SK-N-SH (cell line): ENCODE results near the gene CCDC71.

ENCODE experiments used
- EP300 ChIP-seq, 2 experiments: IDR thresholded peaks; 2 replicates each; pipeline versions ENCODE4 v1.4.0 to v1.6.1; 2012; ENCODE audit warnings: borderline replicate concordance in 1 of 2, low read depth in 1 of 2, low read length in 1 of 2
- EZH2phosphoT487 ChIP-seq: fragments of 200-600 bp; sonication (generic); IDR thresholded peaks from 2 replicates; pipeline ENCODE4 v1.6.1; 2017; ENCODE audit warnings: low read depth, mixed run types, mild to moderate bottlenecking, antibody characterized with exemption, moderate library complexity, borderline replicate concordance
- FOSL2 ChIP-seq: IDR thresholded peaks from 2 replicates; pipeline ENCODE4 v1.4.0; 2012; ENCODE audit warnings: low read depth, mild to moderate bottlenecking, moderate library complexity, borderline replicate concordance
- JUND ChIP-seq: IDR thresholded peaks from 2 replicates; pipeline ENCODE4 v1.4.0; 2012
- POLR2AphosphoS5 ChIP-seq: IDR thresholded peaks from 2 replicates; pipeline ENCODE4 v1.6.1; 2012; ENCODE audit warnings: low read depth, low read length
- RCOR1 ChIP-seq: fragments of 150-350 bp; IDR thresholded peaks from 2 replicates; pipeline ENCODE4 v1.6.1; 2017; ENCODE audit warnings: antibody characterized with exemption, low read length
- RFX5 ChIP-seq: IDR thresholded peaks from 2 replicates; pipeline ENCODE4 v1.6.1; 2012; ENCODE audit warnings: mild to moderate bottlenecking, improper control_type of control experiment, low read length
- RXRA ChIP-seq: IDR thresholded peaks from 2 replicates; pipeline ENCODE4 v1.4.0; 2012; ENCODE audit warnings: low read depth, mild to moderate bottlenecking, borderline replicate concordance
- SIN3A ChIP-seq: IDR thresholded peaks from 2 replicates; pipeline ENCODE4 v1.6.1; 2012; ENCODE audit warnings: low read depth, mild to moderate bottlenecking, low read length, moderate library complexity, borderline replicate concordance
- SMC3 ChIP-seq: IDR thresholded peaks from 2 replicates; pipeline ENCODE4 v1.6.1; 2012; ENCODE audit warnings: low read depth, low read length, improper control_type of control experiment
- TEAD4 ChIP-seq: IDR thresholded peaks from 2 replicates; pipeline ENCODE4 v1.4.0; 2012; ENCODE audit warnings: mild to moderate bottlenecking, borderline replicate concordance; ENCODE audit not compliant: insufficient read depth
- TF ChIP-seq, protein P1 (sequence below): fragments of 200-600 bp; sonication (generic); IDR thresholded peaks from 2 replicates; pipeline ENCODE4 v1.6.1; 2017; ENCODE audit warnings: antibody characterized with exemption, mild to moderate bottlenecking, moderate library complexity
- TF ChIP-seq, protein P2 (sequence below): IDR thresholded peaks from 2 replicates; pipeline ENCODE4; 2012
- TF ChIP-seq, protein P3 (sequence below): IDR thresholded peaks from 2 replicates; pipeline ENCODE4 v1.6.1; 2012; ENCODE audit warnings: mild to moderate bottlenecking, low read depth, low read length, moderate library complexity

- no peak for TF ChIP-seq JUND
- no peak for TF ChIP-seq TEAD4
- TF ChIP-seq, protein P1, sequence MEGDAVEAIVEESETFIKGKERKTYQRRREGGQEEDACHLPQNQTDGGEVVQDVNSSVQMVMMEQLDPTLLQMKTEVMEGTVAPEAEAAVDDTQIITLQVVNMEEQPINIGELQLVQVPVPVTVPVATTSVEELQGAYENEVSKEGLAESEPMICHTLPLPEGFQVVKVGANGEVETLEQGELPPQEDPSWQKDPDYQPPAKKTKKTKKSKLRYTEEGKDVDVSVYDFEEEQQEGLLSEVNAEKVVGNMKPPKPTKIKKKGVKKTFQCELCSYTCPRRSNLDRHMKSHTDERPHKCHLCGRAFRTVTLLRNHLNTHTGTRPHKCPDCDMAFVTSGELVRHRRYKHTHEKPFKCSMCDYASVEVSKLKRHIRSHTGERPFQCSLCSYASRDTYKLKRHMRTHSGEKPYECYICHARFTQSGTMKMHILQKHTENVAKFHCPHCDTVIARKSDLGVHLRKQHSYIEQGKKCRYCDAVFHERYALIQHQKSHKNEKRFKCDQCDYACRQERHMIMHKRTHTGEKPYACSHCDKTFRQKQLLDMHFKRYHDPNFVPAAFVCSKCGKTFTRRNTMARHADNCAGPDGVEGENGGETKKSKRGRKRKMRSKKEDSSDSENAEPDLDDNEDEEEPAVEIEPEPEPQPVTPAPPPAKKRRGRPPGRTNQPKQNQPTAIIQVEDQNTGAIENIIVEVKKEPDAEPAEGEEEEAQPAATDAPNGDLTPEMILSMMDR, result no peak
- TF ChIP-seq RFX5, result no peak
- no peak for TF ChIP-seq RCOR1
- TF ChIP-seq EZH2phosphoT487, result no peak
- TF ChIP-seq SMC3, result no peak
- TF ChIP-seq, protein P2, sequence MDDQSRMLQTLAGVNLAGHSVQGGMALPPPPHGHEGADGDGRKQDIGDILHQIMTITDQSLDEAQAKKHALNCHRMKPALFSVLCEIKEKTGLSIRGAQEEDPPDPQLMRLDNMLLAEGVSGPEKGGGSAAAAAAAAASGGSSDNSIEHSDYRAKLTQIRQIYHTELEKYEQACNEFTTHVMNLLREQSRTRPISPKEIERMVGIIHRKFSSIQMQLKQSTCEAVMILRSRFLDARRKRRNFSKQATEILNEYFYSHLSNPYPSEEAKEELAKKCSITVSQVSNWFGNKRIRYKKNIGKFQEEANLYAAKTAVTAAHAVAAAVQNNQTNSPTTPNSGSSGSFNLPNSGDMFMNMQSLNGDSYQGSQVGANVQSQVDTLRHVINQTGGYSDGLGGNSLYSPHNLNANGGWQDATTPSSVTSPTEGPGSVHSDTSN, result no peak
- TF ChIP-seq, protein P3, sequence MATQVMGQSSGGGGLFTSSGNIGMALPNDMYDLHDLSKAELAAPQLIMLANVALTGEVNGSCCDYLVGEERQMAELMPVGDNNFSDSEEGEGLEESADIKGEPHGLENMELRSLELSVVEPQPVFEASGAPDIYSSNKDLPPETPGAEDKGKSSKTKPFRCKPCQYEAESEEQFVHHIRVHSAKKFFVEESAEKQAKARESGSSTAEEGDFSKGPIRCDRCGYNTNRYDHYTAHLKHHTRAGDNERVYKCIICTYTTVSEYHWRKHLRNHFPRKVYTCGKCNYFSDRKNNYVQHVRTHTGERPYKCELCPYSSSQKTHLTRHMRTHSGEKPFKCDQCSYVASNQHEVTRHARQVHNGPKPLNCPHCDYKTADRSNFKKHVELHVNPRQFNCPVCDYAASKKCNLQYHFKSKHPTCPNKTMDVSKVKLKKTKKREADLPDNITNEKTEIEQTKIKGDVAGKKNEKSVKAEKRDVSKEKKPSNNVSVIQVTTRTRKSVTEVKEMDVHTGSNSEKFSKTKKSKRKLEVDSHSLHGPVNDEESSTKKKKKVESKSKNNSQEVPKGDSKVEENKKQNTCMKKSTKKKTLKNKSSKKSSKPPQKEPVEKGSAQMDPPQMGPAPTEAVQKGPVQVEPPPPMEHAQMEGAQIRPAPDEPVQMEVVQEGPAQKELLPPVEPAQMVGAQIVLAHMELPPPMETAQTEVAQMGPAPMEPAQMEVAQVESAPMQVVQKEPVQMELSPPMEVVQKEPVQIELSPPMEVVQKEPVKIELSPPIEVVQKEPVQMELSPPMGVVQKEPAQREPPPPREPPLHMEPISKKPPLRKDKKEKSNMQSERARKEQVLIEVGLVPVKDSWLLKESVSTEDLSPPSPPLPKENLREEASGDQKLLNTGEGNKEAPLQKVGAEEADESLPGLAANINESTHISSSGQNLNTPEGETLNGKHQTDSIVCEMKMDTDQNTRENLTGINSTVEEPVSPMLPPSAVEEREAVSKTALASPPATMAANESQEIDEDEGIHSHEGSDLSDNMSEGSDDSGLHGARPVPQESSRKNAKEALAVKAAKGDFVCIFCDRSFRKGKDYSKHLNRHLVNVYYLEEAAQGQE, result no peak
- no peak for TF ChIP-seq POLR2AphosphoS5
- TF ChIP-seq RXRA, result no peak
- TF ChIP-seq SIN3A, result no peak
- no peak for TF ChIP-seq EP300 (IDR thresholded peaks at IDR 0.05; ENCODE audit: borderline replicate concordance in 1 of 2, low read depth in 1 of 2, low read length in 1 of 2)
- no peak for TF ChIP-seq FOSL2
Observed at GRCh38 chr3:49172551-49173041, 6.5 kb upstream of the CCDC71 start.
